Activated CD8-positive, alpha-beta T cell treated with anti-CD3 and anti-CD28 coated beads for 36 hours (primary cell): ENCODE measurements around the gene COL5A1. TPM values are rescaled to one million over a fixed set of nuclear protein-coding genes. Genes with fewer than 3 reads are reported as not detected.
A peak's percentile ranks its signal among the peaks of the same experiment; 100 is the strongest.

Source experiments
- ATAC-seq: fragments of 200-7000 bp; cut with Tn5 transposase; one replicate; pipeline ENCODE4 v1.10.0; 2021; ENCODE audit warnings: mild to moderate bottlenecking, moderate library complexity
- CTCF ChIA-PET: fragments of 350-600 bp; sonication (Branson Sonifier 250); formaldehyde crosslinking; loops from one replicate; lab custom pipeline; 2021; ENCODE audit warnings: antibody characterized with exemption; lab: Charles Lee
- POLR2A ChIA-PET: fragments of 350-600 bp; sonication (Branson Sonifier 250); formaldehyde crosslinking; loops from one replicate; lab custom pipeline; 2021; ENCODE audit warnings: antibody characterized with exemption; lab: Charles Lee
- DNase-seq: peaks from one replicate; pipeline ENCODE4 v3.0.0-alpha.2; 2020
- H3K27ac Mint-ChIP-seq: one replicate; pipeline ENCODE4 v1.8.0; 2021; ENCODE audit warnings: mild to moderate bottlenecking, mixed read lengths
- H3K27me3 Mint-ChIP-seq: one replicate; pipeline ENCODE4 v1.8.0; 2021; ENCODE audit warnings: mixed read lengths
- H3K36me3 Mint-ChIP-seq: one replicate; pipeline ENCODE4 v1.8.0; 2021; ENCODE audit warnings: low read depth, mixed read lengths
- H3K4me1 Mint-ChIP-seq: one replicate; pipeline ENCODE4 v1.8.0; 2021; ENCODE audit warnings: low read depth, mixed read lengths
- H3K4me3 Mint-ChIP-seq: one replicate; pipeline ENCODE4 v1.8.0; 2021; ENCODE audit warnings: mild to moderate bottlenecking, moderate library complexity, mixed read lengths
- H3K9me3 Mint-ChIP-seq: one replicate; pipeline ENCODE4 v1.8.0; 2021; ENCODE audit warnings: mixed read lengths
- intact Hi-C: fragments of 100-400 bp; cut with micrococcal nuclease; formaldehyde crosslinking; loops from one replicate; pipeline ENCODE4 v1.10.0; 2022
- total RNA-seq, 2 experiments: library from RNA; stranded (reverse); gene quantifications; one replicate each; pipeline ENCODE4 v1.2.3, GENCODE V29; 2021
- TF ChIP-seq, protein P1 (sequence below): fragments of 200-600 bp; IDR thresholded peaks from one replicate; pipeline ENCODE4 v1.8.0; 2022; ENCODE audit warnings: antibody characterized with exemption, mild to moderate bottlenecking

Gene COL5A1
- total RNA-seq, 2 experiments from 2014 or later, result 0.29 to 0.34 TPM

DNA sequence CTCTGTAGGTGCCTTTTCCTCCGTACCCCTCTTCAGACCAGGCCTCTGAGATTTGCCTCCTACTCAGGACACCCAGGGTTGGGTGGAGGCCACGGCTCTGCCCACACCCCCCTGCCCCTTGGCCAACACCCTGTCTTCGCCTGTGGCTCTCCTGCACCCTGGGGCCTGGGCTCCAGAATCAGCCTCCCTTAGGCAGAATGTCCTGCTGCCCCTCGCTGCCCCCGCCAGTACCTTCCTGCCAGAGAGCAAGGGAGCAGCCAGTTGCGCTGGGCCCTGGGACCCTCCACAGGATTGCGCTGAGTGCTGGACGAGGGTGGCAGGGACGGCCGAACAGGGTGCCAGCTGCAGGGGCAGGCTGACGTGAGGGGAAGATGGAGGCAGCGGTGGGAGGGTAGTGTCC, 53.5 kb downstream of the COL5A1 start:
- no peak for ATAC-seq
- CTCF ChIA-PET, result no interaction called here

DNA sequence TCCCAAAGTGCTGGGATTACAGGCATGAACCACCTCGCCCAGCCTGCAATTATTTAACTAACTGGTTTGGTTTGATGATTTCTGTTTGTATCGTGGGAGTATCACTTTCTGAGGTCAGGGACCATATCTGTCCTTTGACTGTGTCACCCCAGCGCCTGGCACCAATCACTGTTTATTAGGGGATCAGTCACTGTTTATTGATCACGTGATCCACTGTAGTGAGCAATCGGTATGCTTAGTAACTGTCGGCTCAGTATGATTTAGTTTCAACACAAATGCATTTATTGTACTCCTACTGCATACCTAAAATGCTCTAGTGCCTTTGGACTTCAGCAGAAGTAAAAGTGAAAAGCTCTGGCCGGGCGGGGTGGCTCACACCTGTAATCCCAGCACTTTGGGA, 54.8 kb downstream of the COL5A1 start:
- H3K27ac Mint-ChIP-seq, result no peak overlapping the region

More for the DNA sequence above, 53.5 kb downstream of the COL5A1 start:
- TF ChIP-seq, protein P1, sequence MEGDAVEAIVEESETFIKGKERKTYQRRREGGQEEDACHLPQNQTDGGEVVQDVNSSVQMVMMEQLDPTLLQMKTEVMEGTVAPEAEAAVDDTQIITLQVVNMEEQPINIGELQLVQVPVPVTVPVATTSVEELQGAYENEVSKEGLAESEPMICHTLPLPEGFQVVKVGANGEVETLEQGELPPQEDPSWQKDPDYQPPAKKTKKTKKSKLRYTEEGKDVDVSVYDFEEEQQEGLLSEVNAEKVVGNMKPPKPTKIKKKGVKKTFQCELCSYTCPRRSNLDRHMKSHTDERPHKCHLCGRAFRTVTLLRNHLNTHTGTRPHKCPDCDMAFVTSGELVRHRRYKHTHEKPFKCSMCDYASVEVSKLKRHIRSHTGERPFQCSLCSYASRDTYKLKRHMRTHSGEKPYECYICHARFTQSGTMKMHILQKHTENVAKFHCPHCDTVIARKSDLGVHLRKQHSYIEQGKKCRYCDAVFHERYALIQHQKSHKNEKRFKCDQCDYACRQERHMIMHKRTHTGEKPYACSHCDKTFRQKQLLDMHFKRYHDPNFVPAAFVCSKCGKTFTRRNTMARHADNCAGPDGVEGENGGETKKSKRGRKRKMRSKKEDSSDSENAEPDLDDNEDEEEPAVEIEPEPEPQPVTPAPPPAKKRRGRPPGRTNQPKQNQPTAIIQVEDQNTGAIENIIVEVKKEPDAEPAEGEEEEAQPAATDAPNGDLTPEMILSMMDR, result no peak
- H3K4me3 Mint-ChIP-seq, result no peak overlapping the region
- no peak overlapping the region for H3K27ac Mint-ChIP-seq
- H3K4me1 Mint-ChIP-seq, result peaks cover 5% of the 10 kb centered on the region
- intact Hi-C loops, result no loop called here
- no peaks in the 10 kb centered on the region for H3K36me3 Mint-ChIP-seq
- DNase-seq, result no peak
- H3K27me3 Mint-ChIP-seq, result peaks cover 1% of the 10 kb centered on the region
- POLR2A ChIA-PET, result no interaction called here
- no peaks in the 10 kb centered on the region for H3K9me3 Mint-ChIP-seq

DNA sequence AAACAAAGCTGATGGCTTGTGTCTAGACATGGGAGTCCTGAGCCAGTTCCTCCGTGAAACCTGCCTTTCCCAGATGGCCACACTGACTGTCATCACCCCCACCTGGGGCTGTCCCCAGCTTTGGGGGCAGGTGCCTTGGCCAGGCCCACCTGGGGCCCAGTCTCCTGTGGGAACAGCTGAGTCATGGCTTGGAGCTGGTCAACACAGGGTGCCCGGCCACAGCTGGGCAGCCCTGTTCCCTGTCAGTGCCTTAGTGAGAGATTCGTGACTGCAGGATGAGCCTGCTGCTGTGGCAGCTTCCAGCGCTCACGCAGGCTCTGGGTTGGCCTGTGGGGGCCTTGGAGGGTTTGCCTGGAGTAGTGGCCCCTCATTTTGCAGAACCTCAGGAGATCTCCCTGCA, 56.5 kb downstream of the COL5A1 start:
- no peaks in the 10 kb centered on the region for H3K9me3 Mint-ChIP-seq
- H3K27ac Mint-ChIP-seq, result no peak overlapping the region
- H3K4me3 Mint-ChIP-seq, result no peak overlapping the region
- TF ChIP-seq, protein P1, result no peak
- ATAC-seq (no peak), DNase-seq (no peak)
- intact Hi-C loops, result no loop called here
- peaks cover 3% of the 10 kb centered on the region for H3K4me1 Mint-ChIP-seq
- no peaks in the 10 kb centered on the region for H3K36me3 Mint-ChIP-seq
- ChIA-PET POLR2A (no interaction called here), CTCF (interaction anchor here (1.0 to 1.5 kb wide), 7 partner anchors 8 to 249 kb away, joined by 3 to 6 read pairs (median 4); no protein-coding TSS in a partner anchor)
- no peaks in the 10 kb centered on the region for H3K27me3 Mint-ChIP-seq

More for the DNA sequence above, 54.8 kb downstream of the COL5A1 start:
- no peak for ATAC-seq
- DNase-seq, result no peak
- ChIA-PET CTCF (no interaction called here), POLR2A (no interaction called here)
- no peaks in the 10 kb centered on the region for H3K9me3 Mint-ChIP-seq
- intact Hi-C loops, result no loop called here
- peaks cover 1% of the 10 kb centered on the region for H3K27me3 Mint-ChIP-seq
- peaks cover 5% of the 10 kb centered on the region for H3K4me1 Mint-ChIP-seq
- no peaks in the 10 kb centered on the region for H3K36me3 Mint-ChIP-seq
- H3K4me3 Mint-ChIP-seq, result no peak overlapping the region
- TF ChIP-seq, protein P1, result no peak

DNA sequence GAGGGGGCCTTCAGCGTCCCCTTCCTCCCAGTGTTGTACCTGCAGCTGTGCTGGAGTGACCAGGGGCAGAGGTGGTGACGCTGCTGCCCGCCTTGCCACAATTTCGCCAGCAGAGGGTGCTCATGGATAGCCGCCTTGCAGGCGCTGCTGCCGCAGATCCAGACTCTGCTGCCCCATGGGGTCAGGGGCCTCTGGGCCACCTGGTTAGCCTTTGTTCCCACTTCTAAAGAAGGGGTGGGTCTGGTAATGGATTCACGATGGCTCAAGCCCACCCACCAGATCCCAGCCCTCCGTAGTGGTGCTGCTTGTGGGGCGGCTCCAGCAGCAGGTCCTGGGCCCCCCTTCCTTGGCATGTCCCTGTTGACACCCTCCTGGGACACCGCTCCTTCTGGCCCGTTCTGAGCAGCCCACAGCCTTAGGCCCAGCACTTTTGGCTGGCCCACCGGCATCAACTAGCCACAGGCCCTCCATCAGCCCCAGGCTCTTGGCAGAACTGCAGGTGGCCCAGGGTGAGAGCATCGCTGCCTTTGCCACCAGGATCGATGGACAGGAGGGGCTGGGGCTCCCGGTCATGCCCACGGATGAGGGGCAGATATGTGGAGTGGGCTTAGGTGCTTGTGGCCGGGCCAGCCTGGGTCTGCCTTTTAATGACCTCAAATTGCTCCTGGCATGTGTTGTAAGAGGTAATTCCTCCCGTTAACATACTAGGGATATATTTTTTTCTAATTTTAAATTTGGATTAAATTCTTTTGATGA, 57.2 kb downstream of the COL5A1 start:
- TF ChIP-seq, protein P1, result peak; percentile 91
- ATAC-seq (peak; percentile 90), DNase-seq (peak; percentile 72)
- Mint-ChIP-seq H3K36me3 (no peaks in the 10 kb centered on the region), H3K4me3 (no peak overlapping the region), H3K27me3 (no peaks in the 10 kb centered on the region), H3K27ac (no peak overlapping the region), H3K4me1 (no peaks in the 10 kb centered on the region), H3K9me3 (no peaks in the 10 kb centered on the region)
- ChIA-PET CTCF (interaction anchor here (1.0 to 1.5 kb wide), 6 partner anchors 9 to 249 kb away, joined by 3 to 6 read pairs (median 4); no protein-coding TSS in a partner anchor), POLR2A (no interaction called here)
- intact Hi-C loops, result no loop called here

DNA sequence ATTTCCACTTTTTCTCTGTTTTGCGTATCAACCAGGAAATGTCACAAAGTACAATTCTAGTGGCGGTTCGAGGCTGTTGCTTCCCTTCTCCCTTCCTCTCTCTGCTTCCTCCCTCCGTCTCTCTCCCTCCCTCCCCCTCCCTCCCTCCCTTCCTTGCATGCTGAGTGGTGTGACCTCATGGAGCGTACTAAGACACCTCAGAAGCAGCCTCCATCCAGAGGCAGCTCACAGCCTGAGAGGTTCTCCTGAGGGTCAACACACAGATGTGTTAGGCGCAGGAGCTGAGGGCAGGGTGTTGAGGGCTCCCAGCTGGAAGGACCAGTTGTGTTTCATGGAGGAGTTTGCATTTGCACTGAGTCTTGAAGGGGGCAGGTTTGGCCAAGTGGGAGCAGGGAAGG, 57.7 kb downstream of the COL5A1 start:
- intact Hi-C loops, result no loop called here
- ChIA-PET CTCF (no interaction called here), POLR2A (no interaction called here)
- Mint-ChIP-seq H3K27me3 (no peaks in the 10 kb centered on the region), H3K36me3 (no peaks in the 10 kb centered on the region), H3K4me1 (no peaks in the 10 kb centered on the region), H3K9me3 (no peaks in the 10 kb centered on the region), H3K4me3 (no peak overlapping the region), H3K27ac (no peak overlapping the region)
- ATAC-seq, result no peak
- DNase-seq, result no peak
- TF ChIP-seq, protein P1, result no peak
